ENCODE data around the gene SRSF10.
"Not testable (repeated sequence)": the region's sequence is repeated elsewhere in the genome, so short reads cannot be mapped to it uniquely, and the experiment has no call there.

Gene SRSF10

GRCh38 chr1:23979881-23980727 lies at the start of gene SRSF10:
Gene SRSF10, minus strand, starts transcription at chr1:23980327. Its CDS starts 72 bp downstream, at chr1:23980255.
- DNase-seq = peak; percentile 99

DNA sequence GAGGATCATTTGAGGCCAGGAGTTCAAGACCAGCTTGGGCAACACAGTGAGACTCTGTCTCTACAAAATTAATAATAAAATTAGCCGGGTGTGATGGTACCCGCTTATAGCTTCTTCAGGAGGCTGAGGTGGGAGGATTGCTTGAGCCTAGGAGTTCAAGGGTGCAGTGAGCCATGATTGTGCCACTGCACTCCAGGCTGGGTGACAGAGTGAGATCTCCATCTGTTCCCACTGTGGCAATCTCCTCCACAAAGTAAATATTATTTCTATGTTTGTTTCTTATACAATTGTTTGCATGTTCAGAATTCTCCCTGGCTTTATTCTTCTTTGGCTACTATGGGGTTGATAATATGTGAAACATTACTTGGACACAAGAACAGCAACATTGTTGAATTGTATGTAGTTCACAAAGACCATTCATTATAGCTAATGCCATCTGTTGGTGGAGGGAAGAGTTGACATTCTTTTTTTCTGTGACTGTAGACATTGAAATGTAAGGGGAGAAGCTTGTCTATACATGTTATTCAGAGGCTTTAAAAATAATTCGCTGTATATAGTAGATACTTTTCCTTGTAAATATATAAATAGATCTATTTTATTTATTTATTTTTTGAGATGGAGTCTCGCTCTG lies 47.8 kb upstream of the SRSF10 start:
- peak; percentile 40 for DNase-seq

DNA sequence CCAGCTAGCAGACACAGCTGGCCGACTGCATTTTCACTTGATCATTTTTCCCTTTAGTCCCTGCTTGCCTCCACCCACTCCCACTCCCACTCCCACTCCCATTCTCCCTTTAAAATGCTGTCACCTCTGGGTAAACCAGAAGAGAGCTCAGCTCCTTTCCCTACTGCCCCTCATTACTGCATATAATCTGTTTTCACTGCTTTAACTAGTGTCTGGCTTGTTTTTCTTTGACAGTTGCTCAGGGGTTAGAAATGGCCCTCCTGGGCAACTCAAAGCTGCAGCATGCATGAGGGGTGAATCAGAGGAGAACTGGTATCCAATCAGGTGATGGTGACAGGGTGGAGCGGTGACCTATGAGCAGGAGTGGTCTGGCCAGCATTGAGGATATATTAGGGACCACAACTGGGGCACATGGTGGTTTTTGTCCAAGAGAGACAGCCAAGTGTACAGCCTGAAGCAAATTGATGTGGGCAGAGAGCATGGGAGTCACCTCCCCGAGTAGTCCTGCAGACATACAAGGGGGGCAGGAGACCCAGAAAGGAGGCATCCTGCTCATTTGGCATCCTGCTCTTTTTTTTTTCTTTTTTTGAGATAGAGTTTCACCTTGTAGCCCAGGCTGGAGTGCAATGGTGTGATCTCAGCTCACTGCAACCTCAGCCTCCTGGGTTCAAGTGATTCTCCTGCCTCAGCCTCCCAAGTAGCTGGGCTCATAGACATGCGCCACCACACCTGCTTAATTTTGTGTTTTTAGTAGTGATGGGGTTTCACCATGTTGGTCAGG lies 42.6 kb upstream of the SRSF10 start:
- DNase-seq = no peak

DNA sequence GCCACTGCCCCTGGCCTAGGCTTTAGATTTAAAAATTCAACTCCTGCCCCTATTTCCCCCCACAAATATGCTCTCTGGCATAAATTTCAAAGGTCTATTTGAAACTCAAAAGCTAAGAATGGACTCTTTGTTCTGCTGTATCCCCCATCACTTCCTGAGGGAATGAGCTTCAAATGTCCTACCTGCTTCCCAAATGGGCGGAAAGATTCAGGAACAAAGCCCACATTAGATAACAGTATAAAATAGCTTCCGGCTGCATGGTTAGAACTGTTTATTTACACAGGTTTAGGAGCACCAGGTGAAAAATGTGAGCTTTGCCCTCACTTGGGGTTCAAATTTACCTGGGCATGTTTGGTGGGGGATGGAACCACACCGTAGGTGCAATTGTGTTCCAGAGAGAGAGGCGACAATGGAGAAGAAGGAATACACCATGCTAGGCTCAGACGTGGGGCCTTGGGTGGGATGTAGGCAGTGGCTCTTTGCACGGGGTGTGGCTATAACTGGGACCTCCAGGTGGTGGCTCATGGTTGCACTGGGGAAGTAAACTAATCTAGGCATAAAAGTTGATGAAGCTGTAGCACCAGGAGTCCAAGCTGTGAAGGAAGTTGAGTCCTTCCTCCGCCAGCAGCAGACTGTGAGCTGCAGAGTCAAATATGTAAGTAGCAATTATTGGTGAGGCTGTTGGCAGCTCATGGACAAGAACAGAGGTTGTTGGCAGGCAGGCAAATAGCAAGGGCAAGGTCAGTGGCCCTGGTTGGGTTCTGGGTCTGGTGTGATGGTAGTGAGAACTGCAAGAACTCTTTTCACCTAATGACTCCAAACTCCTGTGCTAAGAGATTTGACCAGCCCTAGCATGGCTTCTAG lies 41.5 kb upstream of the SRSF10 start:
- DNase-seq = no peak

- DNase-seq = no peak
Observed at GRCh38 chr1:24020470-24020869, 40.3 kb upstream of the SRSF10 start.

- no peak for DNase-seq
Observed at GRCh38 chr1:24020025-24020424, 39.9 kb upstream of the SRSF10 start.

- DNase-seq = no peak
Observed at GRCh38 chr1:24018611-24019580, 38.8 kb upstream of the SRSF10 start.

DNA sequence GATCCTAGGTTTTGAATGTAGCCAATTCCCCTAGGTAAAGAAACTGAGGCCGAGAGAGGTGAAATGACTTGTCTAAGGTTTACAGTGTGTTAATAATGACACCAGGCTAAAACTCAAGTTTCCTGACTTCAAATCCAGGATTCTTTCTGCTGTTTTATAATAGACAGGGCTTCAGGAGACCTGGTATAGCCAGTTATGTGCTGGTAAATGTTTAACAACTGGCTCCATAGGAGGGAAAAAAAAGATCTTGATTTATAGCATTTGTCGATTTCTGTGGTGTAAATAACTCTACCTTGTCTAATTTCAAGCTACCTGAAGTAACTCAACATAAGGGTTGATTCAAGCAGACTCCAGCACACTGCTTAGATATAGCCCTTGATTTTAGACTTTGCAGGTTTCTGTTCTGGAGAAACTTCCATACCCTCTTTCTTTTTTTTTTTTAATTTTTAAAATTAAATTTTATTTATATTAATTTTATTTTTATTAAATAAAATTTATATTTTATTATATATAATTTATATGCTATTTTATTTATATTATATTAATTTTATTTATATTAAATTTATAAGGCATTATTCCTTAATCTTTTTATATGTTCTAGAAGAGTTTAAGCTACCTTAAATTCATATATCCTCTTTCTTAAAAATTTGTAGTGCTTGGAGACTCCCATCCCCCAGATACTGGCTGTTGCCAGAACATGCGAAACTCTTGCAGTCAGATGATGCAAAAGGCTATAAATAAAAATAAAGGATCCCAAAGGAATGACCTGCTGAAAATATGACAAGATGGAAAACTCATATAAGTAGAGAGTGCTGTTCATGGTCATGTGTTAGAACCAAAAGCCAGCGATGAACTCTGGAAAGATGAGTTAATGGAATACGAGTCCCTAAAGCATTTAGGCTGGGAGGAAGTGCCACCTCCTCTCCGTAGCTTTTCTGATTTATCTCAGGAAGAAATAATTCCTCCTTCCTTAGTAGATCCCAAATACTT lies 35.4 kb upstream of the SRSF10 start:
- DNase-seq = no peak

DNA sequence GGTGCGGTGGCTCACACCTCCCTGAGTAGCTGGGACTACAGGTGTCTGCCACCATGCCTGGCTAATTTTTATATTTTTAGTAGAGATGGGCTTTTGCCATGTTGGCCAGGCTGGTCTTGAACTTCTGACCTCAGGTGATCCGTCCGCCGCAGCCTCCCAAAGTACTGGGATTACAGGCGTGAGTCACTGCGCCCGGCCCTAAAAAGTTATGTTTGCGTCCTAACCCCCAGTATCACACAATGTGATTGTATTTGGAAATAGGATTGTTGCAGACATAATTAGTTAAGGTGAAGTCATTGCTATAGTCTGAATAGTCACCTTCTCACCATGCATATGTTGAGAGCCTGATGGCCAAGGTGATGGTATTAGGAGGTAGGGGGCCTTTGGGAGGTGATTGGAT lies 32.8 kb upstream of the SRSF10 start:
- not testable (repeated sequence) for DNase-seq

DNA sequence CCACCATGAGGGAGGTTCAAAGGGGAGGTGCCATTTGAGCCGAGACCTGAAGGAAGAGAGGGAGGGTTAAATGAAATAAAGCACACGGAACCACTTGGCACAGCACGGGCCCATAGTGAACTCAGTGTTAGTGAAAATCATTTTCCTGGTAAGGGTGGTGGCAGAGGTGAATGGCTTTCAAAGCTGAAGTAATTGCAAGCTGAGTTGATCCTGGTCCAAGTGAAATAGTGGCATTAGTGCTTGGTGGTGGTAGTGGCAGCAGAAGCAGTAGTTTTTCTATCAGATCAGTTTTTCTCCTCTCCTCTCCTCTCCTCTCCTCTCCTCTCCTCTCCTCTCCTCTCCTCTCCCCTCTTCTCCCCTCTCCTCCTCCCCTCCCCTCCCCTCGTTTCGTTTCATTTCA lies 30.5 kb upstream of the SRSF10 start:
- no peak for DNase-seq

DNA sequence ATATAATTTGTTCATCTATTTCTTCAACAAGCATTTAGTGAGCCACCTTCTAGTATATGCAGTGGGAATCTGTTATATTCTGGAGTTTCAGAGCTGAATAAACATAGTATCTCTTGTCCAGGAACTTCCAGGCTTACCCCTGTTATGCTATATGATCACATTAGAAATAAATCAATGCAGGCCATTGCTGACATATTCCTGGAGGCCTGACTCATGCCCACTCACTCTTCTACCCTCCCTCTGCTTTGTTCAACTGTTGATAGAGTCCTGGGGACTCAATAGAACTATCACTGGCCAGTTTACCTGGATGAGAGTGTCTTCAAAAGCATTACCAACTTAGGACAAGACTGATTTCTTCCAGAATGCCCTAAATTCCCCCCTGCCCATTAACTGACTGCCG lies 29.3 kb upstream of the SRSF10 start:
- DNase-seq = no peak

DNA sequence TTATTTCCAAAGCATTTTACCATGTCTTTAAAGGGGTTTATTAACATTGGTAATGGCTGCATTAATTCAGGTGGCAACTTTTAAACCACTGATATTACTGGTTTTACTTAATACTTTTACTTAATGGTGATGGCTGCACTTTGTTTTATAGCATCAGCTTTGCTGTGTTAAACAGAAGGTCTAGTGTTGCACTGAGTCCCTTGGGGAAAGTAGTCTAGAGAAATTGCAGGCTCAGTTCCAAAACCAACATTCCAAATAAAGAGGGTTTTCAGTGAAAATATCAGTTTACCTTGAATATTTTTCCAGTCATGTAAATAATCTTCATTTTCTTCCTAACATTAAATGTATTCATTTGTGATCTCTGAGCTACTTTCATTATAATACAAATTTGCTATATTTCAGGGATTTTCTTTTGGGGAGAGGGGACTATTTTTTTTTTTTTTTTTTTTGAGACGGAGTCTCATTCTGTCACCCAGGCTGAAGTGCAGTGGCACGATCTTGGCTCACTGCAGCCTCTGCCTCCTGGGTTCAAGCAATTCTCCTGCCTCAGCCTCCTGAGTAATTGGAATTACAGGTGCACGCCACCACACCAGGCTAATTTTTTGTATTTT lies 28.6 kb upstream of the SRSF10 start:
- not testable (repeated sequence) for DNase-seq

- no peak for DNase-seq
Observed at GRCh38 chr1:24007079-24007478, 27.0 kb upstream of the SRSF10 start.

DNA sequence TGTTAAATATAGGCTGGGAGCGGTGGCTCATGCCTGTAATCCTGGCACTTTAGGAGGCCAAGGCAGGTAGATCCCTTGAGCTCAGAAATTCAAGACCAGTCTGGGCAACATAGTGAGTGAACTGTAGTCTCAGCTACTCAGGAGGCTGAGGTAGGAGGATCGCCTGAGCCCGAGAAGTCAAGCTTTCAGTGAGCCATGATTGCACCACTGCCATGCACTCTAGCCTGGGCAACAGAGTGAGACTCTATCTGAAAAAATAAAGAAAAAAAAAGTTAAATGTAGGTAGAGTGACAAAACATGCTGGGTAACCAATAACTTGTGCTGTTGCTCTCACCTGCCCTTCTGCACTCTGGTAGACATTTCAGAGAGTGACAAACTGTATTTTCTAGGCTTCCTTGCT lies 25.0 kb upstream of the SRSF10 start:
- no peak for DNase-seq

DNA sequence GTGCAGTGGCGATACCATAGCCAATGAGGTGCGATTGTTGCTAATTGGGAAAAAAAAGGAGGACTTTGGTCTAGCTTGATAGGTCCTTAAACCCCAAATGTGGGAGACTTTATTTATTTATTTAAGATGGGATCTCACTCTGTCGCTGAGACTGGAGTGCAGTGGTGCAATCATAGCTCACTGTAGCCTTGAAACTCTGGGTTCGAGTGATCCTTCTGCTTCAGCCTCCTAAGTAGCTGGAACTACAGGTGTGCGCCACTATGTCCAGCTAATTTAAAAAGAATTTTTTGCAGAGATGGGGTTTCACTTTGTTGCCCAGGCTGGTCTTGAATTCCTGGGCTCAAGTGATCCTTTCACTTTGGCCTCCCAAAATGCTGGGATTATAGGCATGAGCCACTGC lies 24.0 kb upstream of the SRSF10 start:
- DNase-seq = no peak

DNA sequence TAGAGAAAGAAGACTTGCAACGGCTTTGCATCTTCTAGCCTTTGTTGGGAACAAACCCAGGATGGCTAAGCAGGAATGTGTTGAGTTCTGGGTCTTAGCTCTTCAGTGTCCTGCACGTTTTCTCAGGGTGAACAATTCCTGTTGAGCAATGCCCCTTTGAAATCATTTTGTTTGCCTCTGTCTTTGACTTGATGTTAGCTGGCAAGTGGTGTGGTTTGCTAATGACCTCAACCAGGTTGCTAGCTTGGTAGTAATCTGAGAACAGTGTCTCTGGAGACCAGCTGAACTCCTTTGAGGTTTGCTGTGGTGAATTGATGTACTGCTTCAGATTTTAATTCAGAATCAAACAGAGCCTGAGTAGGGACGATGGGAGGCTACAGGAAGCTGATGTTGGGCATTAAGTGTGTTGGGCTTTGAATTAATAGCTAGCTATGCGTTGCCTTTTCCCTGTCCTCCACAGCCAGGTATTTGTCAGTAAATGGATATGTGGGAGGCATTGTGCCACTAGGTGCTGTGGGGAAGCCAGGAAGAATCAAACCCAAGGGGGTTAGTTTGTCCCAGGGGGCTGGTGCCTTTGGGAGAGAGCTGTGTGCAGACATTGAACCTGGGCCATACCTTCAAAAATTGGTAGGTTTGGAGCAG lies 23.3 kb upstream of the SRSF10 start:
- no peak for DNase-seq

DNA sequence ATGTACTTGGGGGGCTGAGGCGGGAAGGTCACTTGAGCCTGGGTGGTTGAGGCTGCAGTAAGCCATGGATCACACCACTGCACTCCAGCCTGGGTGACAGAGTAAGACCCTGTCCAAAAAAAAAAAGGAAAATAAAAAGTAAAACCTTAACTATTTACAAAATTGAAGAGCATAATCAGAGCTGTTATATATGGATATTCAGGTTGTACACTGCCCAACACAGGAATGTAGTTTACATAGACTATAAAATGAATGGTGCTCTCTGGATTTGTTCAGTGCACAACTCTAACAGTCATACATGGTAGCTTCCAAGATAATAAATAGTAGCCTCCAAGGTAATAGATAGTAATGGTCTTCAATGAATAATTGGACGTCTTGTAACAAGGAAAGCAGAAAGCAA lies 22.6 kb upstream of the SRSF10 start:
- DNase-seq = no peak

DNA sequence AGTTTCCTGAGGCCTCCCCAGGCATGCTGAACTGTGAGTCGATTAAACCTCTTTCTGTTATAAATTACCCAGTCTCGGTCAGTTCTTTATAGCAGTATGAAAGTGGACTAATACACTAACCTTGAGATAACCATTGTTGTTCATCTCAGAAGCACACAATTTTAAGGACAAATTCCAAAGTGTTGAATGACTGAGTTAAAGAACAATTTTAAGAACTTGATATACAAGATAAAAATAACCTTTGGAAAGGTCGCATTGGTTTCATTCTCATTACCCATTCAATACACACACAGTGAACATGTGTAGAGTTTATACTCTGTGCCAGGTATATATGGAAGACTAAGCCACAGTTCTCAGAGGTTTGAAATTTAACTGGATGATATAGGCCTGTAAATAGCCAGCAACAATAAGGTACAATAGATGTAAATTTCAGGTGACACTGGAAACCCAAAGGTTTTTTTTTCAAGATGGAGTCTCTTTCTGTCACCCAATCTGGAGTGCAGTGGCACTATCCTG lies 19.1 kb upstream of the SRSF10 start:
- no peak for DNase-seq

DNA sequence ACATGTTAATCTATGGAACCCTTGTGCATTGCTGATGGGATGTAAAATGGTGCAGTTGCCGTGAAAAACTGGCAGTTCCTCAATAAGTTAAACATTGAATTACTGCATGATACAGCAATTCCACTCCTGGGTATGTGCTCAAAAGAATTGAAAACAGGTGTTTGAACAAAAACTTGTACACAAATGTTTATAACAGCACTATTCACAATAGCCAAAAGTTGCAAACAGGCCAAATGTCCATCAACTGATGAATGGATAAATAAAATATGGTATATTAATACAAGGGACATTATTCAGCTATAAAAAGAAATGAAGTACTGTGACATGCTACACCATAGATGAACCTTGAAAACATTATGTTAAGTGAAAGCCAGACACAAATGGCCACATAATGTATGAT lies 17.7 kb upstream of the SRSF10 start:
- DNase-seq = no peak
